T-helper 2 cell treated with Interferon-gamma antibody and Interleukin-4, amounts not matched to agents 100 ng/mL and 5 ng/mL, for 36 hours (primary cell): ENCODE data around the gene CMSS1. TPM values are rescaled to one million over a fixed set of nuclear protein-coding genes. Genes with fewer than 3 reads are reported as not detected.

Source experiments
- intact Hi-C: fragments of 100-400 bp; cut with micrococcal nuclease; formaldehyde crosslinking; loops from one replicate; pipeline ENCODE4 v1.15.1; 2023
- total RNA-seq: library from RNA; stranded (reverse); gene quantifications from 2 replicates; pipeline ENCODE4 v1.2.3, GENCODE V29; 2022

Gene CMSS1
- total RNA-seq, 1 donor from 2014 or later: 53.2 TPM

GRCh38 chr3:99817047-99817436, 620 bp upstream of the CMSS1 start:
- intact Hi-C loops: loop anchor here (1.0 to 10.0 kb wide), 11 partner anchors 394 to 1992 kb away; partner anchors contain the start of genes ADGRG7, CPOX, CRYBG3 and DCBLD2

DNA sequence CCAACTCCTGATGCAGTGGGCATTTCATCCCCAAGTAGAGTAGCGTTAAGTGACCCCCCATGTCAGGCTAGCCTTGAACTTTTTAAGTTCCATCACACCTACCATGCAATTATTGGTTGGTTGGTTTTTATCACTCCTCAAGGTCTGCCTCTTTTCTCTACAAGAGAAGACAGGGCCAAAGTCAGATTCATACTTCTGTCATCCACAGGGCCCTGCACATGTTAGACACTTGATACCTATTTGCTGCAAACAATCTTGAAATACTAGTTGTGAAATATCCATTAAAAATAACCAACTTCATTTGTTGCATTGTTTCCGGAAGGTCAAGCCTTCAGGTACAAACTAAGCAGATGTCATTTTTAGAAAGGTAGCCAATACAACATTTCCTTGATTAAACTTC, 1.2 kb downstream of the CMSS1 start:
- intact Hi-C loops: loop anchor here (5.0 to 10.0 kb wide), 7 partner anchors 786 to 1994 kb away; partner anchors contain the start of genes ADGRG7, CPOX, CRYBG3 and DCBLD2

DNA sequence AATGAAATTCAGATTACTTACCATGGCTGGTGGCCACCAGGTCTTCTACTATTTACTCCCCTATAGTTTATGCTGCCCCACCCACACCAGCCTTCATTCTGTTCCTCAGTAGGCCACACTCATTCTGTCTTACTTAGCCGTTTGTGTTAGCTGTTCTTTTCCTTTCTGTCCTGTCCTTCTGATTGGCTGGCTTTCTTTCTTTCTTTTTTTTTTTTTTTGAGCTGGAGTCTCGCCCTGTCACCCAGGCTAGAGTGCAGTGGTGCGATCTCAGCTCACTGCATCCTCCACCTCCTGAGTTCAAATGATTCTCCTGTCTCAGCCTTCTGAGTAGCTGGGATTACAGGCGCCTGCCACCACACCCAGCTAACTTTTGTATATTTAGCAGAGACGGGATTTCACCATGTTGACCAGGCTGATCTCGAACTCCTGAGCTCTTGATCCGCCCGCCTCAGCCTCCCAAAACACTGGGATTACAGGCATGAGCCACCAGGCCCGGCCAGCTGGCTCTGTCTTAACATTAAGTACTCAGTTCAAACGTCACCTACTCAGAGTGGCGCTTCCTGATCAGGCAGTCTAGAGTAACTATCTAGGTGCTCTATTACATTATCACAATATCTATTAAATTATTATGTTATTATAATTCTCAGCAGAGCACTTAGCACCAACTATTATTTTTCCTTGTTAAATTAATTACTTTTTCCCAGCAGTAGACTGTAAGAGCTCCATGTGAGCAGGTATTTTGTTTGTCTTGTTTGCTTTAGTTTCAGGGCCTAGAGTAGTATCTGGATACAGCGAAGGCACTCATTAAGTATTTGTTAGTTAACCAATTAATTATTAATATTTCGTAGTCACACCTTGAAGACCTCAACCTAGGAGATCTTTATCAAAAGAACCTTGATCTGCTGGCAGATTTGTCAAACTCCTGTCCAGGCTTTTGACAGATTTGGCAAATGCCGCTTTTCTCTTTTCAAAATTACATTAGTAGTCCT, 6.4 kb downstream of the CMSS1 start:
- intact Hi-C loops: no loop called here

- intact Hi-C loops: no loop called here
Observed at GRCh38 chr3:99825004-99825640, 7.5 kb downstream of the CMSS1 start.

GRCh38 chr3:99829844-99830243, 12.2 kb downstream of the CMSS1 start:
- intact Hi-C loops: loop anchor here (5.0 kb wide), 2 partner anchors 237 to 432 kb away; partner anchors contain the start of gene TBC1D23

DNA sequence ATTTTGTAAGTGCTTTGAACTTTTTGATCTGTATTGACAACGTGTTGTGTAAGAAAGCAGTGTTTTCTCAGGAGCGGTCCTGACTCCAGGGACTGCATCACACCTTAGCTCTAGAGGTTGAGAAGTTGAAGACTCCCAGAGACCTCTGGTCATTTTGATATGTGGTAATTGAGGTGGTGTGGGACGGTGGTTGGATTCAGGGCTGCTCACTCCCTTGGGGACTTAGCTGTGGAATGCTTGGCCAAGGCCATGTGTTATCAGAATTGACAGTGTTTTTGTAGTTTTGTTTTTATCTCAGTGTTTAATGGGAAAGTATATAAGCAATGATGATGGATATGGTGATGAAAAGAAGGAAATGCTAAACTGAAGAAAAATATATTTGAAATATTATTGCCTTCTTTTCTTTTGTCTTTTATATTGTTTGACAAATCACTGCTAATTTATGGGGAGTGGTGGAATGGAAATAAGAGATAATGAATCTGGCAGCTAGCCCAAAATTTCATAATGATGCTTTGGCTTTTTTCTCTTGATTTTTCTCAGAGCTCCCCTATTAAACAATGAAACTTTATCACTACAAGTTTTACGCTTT, 16.0 kb downstream of the CMSS1 start:
- intact Hi-C loops: loop anchor here (2.0 to 5.0 kb wide), 3 partner anchors 234 to 757 kb away; partner anchors contain the start of gene TBC1D23

- intact Hi-C loops: loop anchor here (5.0 kb wide), 2 partner anchors 233 to 428 kb away; partner anchors contain the start of gene TBC1D23
Observed at GRCh38 chr3:99834211-99834957, 16.7 kb downstream of the CMSS1 start.

DNA sequence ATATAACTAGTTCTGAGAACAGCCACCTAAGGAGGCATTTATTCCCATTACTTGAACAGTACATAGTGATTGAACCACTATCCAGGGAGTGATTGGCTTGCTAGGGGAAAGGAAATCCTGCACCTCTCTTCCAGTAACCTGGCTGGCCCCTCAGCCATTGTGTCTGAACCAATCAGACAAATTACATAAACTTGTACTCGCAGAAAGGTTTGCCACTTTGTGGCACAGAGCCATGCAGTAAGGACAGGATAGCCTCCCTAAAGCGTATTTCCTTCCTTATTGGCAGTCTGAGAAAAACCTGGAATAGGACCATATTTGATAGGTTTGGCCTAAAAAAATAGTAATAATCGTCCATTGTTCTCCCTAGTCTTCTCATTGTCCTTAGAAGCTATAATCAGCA, 19.0 kb downstream of the CMSS1 start:
- intact Hi-C loops: no loop called here

GRCh38 chr3:99837715-99838114, 20.1 kb downstream of the CMSS1 start:
- intact Hi-C loops: no loop called here

DNA sequence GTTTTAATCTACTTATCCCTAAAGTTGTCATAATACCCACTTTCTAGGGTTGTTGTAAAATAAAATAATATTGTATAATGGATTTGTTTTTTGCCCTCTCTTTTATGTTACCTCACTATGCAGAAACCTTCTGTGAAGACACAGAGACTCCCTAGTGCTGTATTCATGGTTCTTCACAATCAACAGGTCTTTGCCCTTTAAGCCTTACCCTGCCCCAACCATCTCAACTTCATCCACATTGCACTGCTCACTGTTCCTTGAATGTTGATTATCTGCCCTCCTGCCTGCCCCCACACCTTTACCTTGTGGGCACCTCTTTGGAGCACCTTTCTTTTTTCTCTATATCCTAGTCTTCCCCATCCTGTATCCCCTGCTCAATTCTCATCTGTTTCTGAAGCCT, 21.1 kb downstream of the CMSS1 start:
- intact Hi-C loops: no loop called here

- intact Hi-C loops: loop anchor here (5.0 to 10.0 kb wide), 2 partner anchors 115 to 303 kb away; no protein-coding TSS in a partner anchor
Observed at GRCh38 chr3:99839613-99840012, 22.0 kb downstream of the CMSS1 start.

DNA sequence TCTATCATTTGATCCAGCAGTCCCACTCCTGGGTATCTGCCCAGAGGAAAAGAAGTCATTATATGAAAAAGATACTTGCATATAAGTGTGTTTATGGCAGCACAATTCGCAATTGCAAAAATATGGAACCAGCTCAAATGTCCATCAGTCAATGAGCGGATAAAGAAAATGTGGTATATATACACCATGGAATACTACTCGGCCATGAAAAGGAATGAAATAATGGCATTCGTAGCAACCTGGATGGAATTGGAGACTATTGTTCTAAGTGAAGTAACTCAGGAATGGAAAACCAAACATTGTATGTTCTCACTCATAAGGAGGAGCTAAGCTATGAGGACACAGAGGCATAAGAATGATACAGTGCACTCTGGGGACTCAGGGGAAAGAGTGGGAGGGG, 24.3 kb downstream of the CMSS1 start:
- intact Hi-C loops: loop anchor here (5.0 to 10.0 kb wide), 2 partner anchors 113 to 300 kb away; no protein-coding TSS in a partner anchor

DNA sequence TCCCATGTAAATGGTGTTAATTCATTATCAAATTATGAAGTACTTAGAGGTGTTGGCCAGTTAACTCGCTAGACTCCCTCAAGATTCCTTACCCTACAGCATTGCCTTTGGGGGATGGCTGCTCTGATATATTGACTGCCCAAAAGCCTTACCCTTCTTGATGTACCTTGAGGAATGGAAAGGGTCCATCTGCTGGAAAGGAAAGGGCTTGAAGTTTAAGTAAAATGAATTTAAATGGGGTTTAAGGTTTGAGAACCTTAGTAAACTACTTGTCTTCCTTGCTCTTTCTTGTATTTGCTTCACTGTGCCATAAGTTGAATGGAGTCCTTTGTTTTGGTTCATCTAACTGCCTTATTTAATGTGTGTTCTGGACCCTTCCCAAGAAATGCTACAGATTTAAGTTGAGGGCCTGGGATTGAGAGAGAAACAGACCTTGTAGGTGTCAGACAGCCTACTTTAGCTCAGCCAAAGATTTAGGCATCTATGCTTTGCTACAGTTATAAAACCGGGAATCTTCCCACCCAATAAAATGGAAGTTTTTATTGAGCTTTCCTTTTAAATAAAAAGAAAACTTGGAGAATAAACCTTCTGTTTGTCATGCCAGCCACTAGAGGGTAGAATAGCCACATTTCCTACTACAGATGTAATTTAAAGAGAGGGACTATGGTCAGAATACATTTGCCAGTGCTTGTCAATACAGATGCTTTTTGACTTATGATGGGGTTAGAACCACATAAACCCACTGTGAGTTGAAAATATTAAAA, 25.3 kb downstream of the CMSS1 start:
- intact Hi-C loops: loop anchor here (1.0 to 10.0 kb wide), 4 partner anchors 32 to 411 kb away; no protein-coding TSS in a partner anchor

DNA sequence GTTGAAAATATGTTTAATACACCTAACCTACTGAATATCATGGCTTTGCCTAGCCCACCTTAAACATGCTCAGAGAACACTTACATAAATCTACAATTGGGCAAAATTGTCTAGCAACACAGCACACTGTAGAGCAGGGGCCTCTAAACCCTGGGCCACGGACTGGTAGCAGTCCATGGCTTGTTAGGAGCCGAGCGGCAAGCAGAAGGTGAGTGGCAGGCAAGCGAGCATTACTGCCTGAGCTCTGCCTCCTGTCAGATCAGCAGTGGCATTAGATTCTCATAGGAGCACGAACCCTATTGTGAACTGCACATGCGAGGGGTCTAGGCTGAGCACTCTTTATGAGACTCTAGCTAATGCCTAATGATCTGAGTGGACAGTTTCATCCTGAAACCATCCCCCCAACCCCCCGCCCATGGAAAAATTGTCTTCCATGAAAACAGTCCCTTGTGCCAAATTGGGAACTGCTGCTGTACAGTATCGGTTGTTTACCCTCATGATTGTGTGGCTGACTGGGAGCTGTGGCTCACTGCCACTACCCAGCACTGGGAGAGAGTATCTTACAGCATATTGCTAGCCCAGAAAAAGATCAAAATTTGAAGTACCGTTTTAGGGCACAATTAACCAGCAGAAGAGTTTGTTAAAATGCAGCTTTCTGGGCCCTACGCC, 26.1 kb downstream of the CMSS1 start:
- intact Hi-C loops: loop anchor here (1.0 to 10.0 kb wide), 4 partner anchors 32 to 411 kb away; no protein-coding TSS in a partner anchor

- intact Hi-C loops: loop anchor here (10.0 kb wide), 1 partner anchor 109 kb away; no protein-coding TSS in a partner anchor
Observed at GRCh38 chr3:99845331-99845730, 27.7 kb downstream of the CMSS1 start.

DNA sequence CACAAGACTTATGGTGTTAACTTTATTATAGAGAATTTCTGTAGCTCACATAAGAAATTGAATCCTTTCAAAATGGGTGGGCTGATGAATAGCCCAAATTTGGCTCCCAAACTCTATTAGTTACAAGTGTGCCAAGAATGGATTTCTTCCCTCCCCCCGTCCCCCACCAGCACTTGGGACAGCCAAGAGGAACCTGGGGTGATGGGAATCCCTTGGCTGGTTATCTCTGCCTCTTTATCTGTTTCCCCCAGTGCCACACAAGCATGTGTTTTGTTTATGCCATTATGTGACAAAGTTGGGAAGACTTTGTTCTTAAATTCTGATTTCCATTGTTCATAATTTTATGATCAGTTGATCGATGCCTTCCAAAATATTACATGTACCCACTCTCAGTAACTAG, 28.3 kb downstream of the CMSS1 start:
- intact Hi-C loops: loop anchor here (10.0 kb wide), 1 partner anchor 109 kb away; no protein-coding TSS in a partner anchor

GRCh38 chr3:99846477-99847160, 29.0 kb downstream of the CMSS1 start:
- intact Hi-C loops: loop anchor here (10.0 kb wide), 1 partner anchor 108 kb away; no protein-coding TSS in a partner anchor

GRCh38 chr3:99848433-99848832, 30.8 kb downstream of the CMSS1 start:
- intact Hi-C loops: loop anchor here (10.0 kb wide), 1 partner anchor 106 kb away; no protein-coding TSS in a partner anchor
